HepG2 (cell line): ENCODE measurements around the gene ABCC9. TPM values are rescaled to one million over a fixed set of nuclear protein-coding genes. Genes with fewer than 3 reads are reported as not detected.

Source experiments
- ATAC-seq: fragments of 200-7000 bp; cut with Tn5 transposase; 3 replicates; pipeline ENCODE4 v1.9.1; 2020; ENCODE audit warnings: mild to moderate bottlenecking, moderate library complexity
- BruUV-seq: library from RNA; stranded (reverse); fragments of 400-500 nt; replicated peaks from 2 replicates; lab custom pipeline; 2021; lab: Mats Ljungman, UMichigan
- CTCF ChIA-PET: fragments of 300-600 bp; formaldehyde crosslinking; extraction: SDS; loops from one replicate; lab custom pipeline; 2021; ENCODE audit warnings: low total read pairs, inconsistent platforms, low intra/inter-chr PET ratio; lab: Yijun Ruan, JAX
- POLR2A ChIA-PET: fragments of 350-600 bp; sonication (Branson Sonifier 250); formaldehyde crosslinking; loops from one replicate; lab custom pipeline; 2020; ENCODE audit warnings: antibody characterized with exemption, inconsistent platforms; lab: Yijun Ruan, JAX
- DNase-seq: peaks from one replicate; pipeline ENCODE4 v3.0.0-alpha.2; 2015; ENCODE audit warnings: low spot score
- FAIRE-seq: peaks from 3 replicates; lab custom pipeline; 2011; peaks lifted over from hg19 to GRCh38; lab: Jason Lieb, UNC
- H2AFZ ChIP-seq: one replicate; pipeline ENCODE4 v1.6.1; 2011; ENCODE audit warnings: low read length, inconsistent platforms
- H3K27ac ChIP-seq: fragments of 300-600 bp; 3 replicates; pipeline ENCODE4 v1.8.0; 2011; ENCODE audit warnings: mixed run types, mild to moderate bottlenecking, mixed read lengths, low read length, inconsistent platforms; ENCODE audit not compliant: insufficient read depth; ENCODE audit errors: extremely low read length
- H3K27me3 ChIP-seq, 2 experiments: fragments of 200-600 bp in 1 of 2; 2 replicates in 1 of 2; 3 replicates in 1 of 2; pipeline versions ENCODE4 v1.6.0 to v1.8.0; 2011; ENCODE audit warnings: low read length in 2 of 2, mild to moderate bottlenecking in 2 of 2, moderate library complexity in 2 of 2, inconsistent platforms in 1 of 2; ENCODE audit not compliant: insufficient read depth in 2 of 2, control insufficient read depth in 1 of 2
- H3K36me3 ChIP-seq, 2 experiments: fragments of 200-600 bp in 1 of 2; replicated peaks in 1 of 2; 2 replicates in 1 of 2; 3 replicates in 1 of 2; pipeline versions ENCODE4 v1.5.1 to v1.8.0; 2011; ENCODE audit warnings: low read length in 2 of 2, inconsistent platforms in 1 of 2; ENCODE audit not compliant: insufficient read depth in 2 of 2, control insufficient read depth in 1 of 2
- H3K4me1 ChIP-seq: 2 replicates; pipeline ENCODE4 v1.5.1; 2012; ENCODE audit warnings: low read length, inconsistent platforms; ENCODE audit not compliant: insufficient read depth
- H3K4me2 ChIP-seq: 2 replicates; pipeline ENCODE4 v1.6.0; 2011; ENCODE audit warnings: low read depth, low read length, inconsistent platforms
- H3K4me3 ChIP-seq, 3 experiments: fragments of 200-600 bp in 1 of 3; sonication (generic), shearing (Covaris generic) in 1 of 3; replicated peaks in 1 of 3; 2 replicates each; pipeline ENCODE4 v1.5.1; 2011 to 2016; ENCODE audit warnings: low read length in 3 of 3, inconsistent platforms in 2 of 3, low read depth in 2 of 3, mild to moderate bottlenecking in 2 of 3, control low read depth in 1 of 3, mixed read lengths in 1 of 3; ENCODE audit not compliant: insufficient read depth in 1 of 3
- H3K79me2 ChIP-seq: one replicate; pipeline ENCODE4 v1.6.1; 2011; ENCODE audit warnings: low read length, inconsistent platforms; ENCODE audit not compliant: insufficient read depth
- H3K9ac ChIP-seq: 2 replicates; pipeline ENCODE4 v1.6.0; 2011; ENCODE audit warnings: mild to moderate bottlenecking, low read depth, low read length, inconsistent platforms; ENCODE audit not compliant: insufficient read depth
- H3K9me3 ChIP-seq: 2 replicates; pipeline ENCODE4 v1.5.1; 2012; ENCODE audit warnings: mild to moderate bottlenecking, low read length
- H4K20me1 ChIP-seq: 2 replicates; pipeline ENCODE4 v1.6.0; 2011; ENCODE audit warnings: inconsistent platforms, mild to moderate bottlenecking, low read length, moderate library complexity; ENCODE audit not compliant: insufficient read depth
- EHMT2 ChIP-seq: fragments of 200-600 bp; sonication (generic); IDR thresholded peaks from 2 replicates; pipeline ENCODE4 v1.7.0; 2017; ENCODE audit warnings: antibody characterized with exemption, low read depth, low read length, borderline replicate concordance
- PHF21A ChIP-seq: sonication (generic); formaldehyde crosslinking; IDR thresholded peaks from 2 replicates; pipeline ENCODE4 v1.5.0; 2020; ENCODE audit warnings: mild to moderate bottlenecking, missing genetic modification reagents
- SOX13 ChIP-seq, 3 experiments: fragments of 450-650 bp in 1 of 3; sonication (generic) in 1 of 3; formaldehyde crosslinking in 1 of 3; IDR thresholded peaks in 2 of 3; conservative IDR thresholded peaks in 1 of 3; 2 replicates each; pipeline versions ENCODE4 v1.5.0 to v1.6.1; 2016 to 2020; ENCODE audit warnings: antibody characterized with exemption in 1 of 3, mild to moderate bottlenecking in 1 of 3, missing compliant biosample characterization in 1 of 3, missing genetic modification reagents in 1 of 3, moderate library complexity in 1 of 3
- ZNF276 ChIP-seq: sonication (generic); formaldehyde crosslinking; IDR thresholded peaks from 2 replicates; pipeline ENCODE4 v1.4.0; 2020; ENCODE audit warnings: mild to moderate bottlenecking, low read depth, missing genetic modification reagents
- WGBS: methylation state at CpG from one replicate; pipeline ENCODE4 v1.1.6; 2017; ENCODE audit warnings: low lambda C conversion rate; 5-methylcytosine and 5-hydroxymethylcytosine counted together
- in situ Hi-C: cut with HindIII; loops from 2 replicates; pipeline ENCODE4 v1.10.0; 2017; ENCODE audit warnings: low pct_unique_long_range_greater_than_20kb; ENCODE audit not compliant: extremely low pct_ligation_motif_present
- intact Hi-C: fragments of 100-400 bp; cut with micrococcal nuclease; formaldehyde crosslinking; loops from one replicate; pipeline ENCODE4 v1.10.0; 2022; ENCODE audit not compliant: unreplicated experiment
- polyA plus RNA-seq, 8 experiments: library from polyadenylated mRNA; depleted of rRNA in 3 of 8; stranded (reverse) in 7 of 8; unstranded in 1 of 8; fragments of >200 nt; fragmentation: Illumina TruSeq in 4 of 8; extraction: Trizol in 4 of 8; gene quantifications; 2 replicates each; pipeline versions ENCODE4 v1.2.1 to v1.2.3, GENCODE V29; 2011 to 2016; ENCODE audit warnings: low read depth in 4 of 8, missing spikeins in 1 of 8, mixed read lengths in 1 of 8; ENCODE audit not compliant: insufficient read depth in 1 of 8
- total RNA-seq, 5 experiments: library from RNA; depleted of rRNA; stranded (reverse); fragments of >200 nt; fragmentation: Illumina TruSeq; extraction: Trizol; gene quantifications; 2 replicates each; pipeline ENCODE4 v1.2.3, GENCODE V29; 2016; ENCODE audit warnings: low read depth in 1 of 5
- TF ChIP-seq, protein P1 (sequence below): sonication (generic); formaldehyde crosslinking; IDR thresholded peaks from 2 replicates; pipeline ENCODE4 v1.4.0; 2020; ENCODE audit warnings: missing genetic modification reagents
- TF ChIP-seq, protein P2 (sequence below): sonication (generic); formaldehyde crosslinking; IDR thresholded peaks from 2 replicates; pipeline ENCODE4 v1.9.0; 2021; ENCODE audit warnings: missing genetic modification reagents, mild to moderate bottlenecking, borderline replicate concordance

Gene ABCC9
- total and polyA plus RNA-seq, 2 of the 13 experiments (the other 11 are each of a cell fraction or from before 2014, with no cell fraction given), result not detected

- 10% methylated on average over 8 of the region's 8 CpGs for WGBS
- no peak overlapping the region for H3K4me2 ChIP-seq
- no peaks in the 10 kb centered on the region for H3K4me1 ChIP-seq
- no peaks in the 10 kb centered on the region for H3K9me3 ChIP-seq
- TF ChIP-seq EHMT2, result no peak
- TF ChIP-seq, protein P1, sequence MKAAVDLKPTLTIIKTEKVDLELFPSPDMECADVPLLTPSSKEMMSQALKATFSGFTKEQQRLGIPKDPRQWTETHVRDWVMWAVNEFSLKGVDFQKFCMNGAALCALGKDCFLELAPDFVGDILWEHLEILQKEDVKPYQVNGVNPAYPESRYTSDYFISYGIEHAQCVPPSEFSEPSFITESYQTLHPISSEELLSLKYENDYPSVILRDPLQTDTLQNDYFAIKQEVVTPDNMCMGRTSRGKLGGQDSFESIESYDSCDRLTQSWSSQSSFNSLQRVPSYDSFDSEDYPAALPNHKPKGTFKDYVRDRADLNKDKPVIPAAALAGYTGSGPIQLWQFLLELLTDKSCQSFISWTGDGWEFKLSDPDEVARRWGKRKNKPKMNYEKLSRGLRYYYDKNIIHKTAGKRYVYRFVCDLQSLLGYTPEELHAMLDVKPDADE, result no peak
- no peak for TF ChIP-seq SOX13 (IDR thresholded peaks at IDR 0.05)
- no peak for TF ChIP-seq SOX13 (CRISPR knock-in tag; conservative IDR thresholded peaks at IDR 0.05 in 1 of 2, IDR thresholded peaks at IDR 0.05 in 1 of 2)
- TF ChIP-seq, protein P2, sequence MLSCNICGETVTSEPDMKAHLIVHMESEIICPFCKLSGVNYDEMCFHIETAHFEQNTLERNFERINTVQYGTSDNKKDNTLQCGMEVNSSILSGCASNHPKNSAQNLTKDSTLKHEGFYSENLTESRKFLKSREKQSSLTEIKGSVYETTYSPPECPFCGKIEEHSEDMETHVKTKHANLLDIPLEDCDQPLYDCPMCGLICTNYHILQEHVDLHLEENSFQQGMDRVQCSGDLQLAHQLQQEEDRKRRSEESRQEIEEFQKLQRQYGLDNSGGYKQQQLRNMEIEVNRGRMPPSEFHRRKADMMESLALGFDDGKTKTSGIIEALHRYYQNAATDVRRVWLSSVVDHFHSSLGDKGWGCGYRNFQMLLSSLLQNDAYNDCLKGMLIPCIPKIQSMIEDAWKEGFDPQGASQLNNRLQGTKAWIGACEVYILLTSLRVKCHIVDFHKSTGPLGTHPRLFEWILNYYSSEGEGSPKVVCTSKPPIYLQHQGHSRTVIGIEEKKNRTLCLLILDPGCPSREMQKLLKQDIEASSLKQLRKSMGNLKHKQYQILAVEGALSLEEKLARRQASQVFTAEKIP (CRISPR knock-in tag), result no peak
- no peak for TF ChIP-seq PHF21A (CRISPR knock-in tag)
- no peak for TF ChIP-seq ZNF276 (CRISPR knock-in tag)
- H3K36me3 ChIP-seq, result no peaks in the 10 kb centered on the region
- ChIA-PET CTCF (no interaction called here), POLR2A (no interaction called here)
- no peaks in the 10 kb centered on the region for H4K20me1 ChIP-seq
- FAIRE-seq, result no peak
- no peaks in the 10 kb centered on the region; a peak in 1 of 5 replicates for H3K27me3 ChIP-seq
- H3K4me3 ChIP-seq, result no peak overlapping the region
- no peak for DNase-seq
- no peak overlapping the region for H2AFZ ChIP-seq
- in situ Hi-C loops, result no loop called here
- ATAC-seq, result no peak
- intact Hi-C loops, result no loop called here
- H3K9ac ChIP-seq, result no peak overlapping the region
- H3K27ac ChIP-seq, result no peak overlapping the region
- BruUV-seq, result no TSS peak
- H3K79me2 ChIP-seq, result no peaks in the 10 kb centered on the region
Observed at GRCh38 chr12:21828779-21829178, 112.4 kb downstream of the ABCC9 start.
